Measurements from ENCODE around the gene EEF1AKMT4.

DNA sequence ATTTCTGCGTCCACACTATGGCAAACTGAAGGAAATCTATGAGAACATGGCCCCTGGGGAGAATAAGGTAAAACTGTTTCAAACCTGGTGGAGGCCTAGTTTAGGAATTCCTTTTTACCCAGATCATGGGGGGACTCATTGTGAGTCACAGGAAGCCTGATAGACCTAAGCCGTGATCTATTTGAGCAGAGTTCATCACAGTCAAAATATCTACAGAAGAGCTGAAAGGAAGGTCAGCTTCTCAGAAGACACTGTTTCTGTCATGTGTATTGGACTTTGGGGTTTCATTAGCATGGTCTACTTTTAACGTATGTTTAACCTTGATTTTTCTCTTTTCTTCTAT lies 50.9 kb downstream of the EEF1AKMT4 start:
- no peak for TF ChIP-seq BACH1 (IDR thresholded peaks at IDR 0.05; ENCODE audit: borderline replicate concordance)
- no peak for TF ChIP-seq YY1 (IDR thresholded peaks at IDR 0.05; ENCODE audit: low read depth, low read length)
- TF ChIP-seq NR2C2 (IDR thresholded peaks at IDR 0.05; ENCODE audit: borderline replicate concordance, control insufficient read depth, insufficient read length, low read depth): no peak
- TF ChIP-seq, protein P1, sequence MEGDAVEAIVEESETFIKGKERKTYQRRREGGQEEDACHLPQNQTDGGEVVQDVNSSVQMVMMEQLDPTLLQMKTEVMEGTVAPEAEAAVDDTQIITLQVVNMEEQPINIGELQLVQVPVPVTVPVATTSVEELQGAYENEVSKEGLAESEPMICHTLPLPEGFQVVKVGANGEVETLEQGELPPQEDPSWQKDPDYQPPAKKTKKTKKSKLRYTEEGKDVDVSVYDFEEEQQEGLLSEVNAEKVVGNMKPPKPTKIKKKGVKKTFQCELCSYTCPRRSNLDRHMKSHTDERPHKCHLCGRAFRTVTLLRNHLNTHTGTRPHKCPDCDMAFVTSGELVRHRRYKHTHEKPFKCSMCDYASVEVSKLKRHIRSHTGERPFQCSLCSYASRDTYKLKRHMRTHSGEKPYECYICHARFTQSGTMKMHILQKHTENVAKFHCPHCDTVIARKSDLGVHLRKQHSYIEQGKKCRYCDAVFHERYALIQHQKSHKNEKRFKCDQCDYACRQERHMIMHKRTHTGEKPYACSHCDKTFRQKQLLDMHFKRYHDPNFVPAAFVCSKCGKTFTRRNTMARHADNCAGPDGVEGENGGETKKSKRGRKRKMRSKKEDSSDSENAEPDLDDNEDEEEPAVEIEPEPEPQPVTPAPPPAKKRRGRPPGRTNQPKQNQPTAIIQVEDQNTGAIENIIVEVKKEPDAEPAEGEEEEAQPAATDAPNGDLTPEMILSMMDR (IDR thresholded peaks at IDR 0.05 in 2 of 3, conservative IDR thresholded peaks at IDR 0.05 in 1 of 3; ENCODE audit: control insufficient read depth in 2 of 3, extremely low read depth in 1 of 3, insufficient read depth in 1 of 3, low read depth in 3 of 3, low read length in 3 of 3): no peak
- TF ChIP-seq POLR2A (IDR thresholded peaks at IDR 0.05; ENCODE audit: low read depth, low read length): no peak
- no peak for TF ChIP-seq TCF7 (IDR thresholded peaks at IDR 0.05; ENCODE audit: borderline replicate concordance)
- no peak for TF ChIP-seq EZH2 (IDR thresholded peaks at IDR 0.05; ENCODE audit: borderline replicate concordance, control insufficient read depth, low read depth, low read length)
- TF ChIP-seq, protein P2, sequence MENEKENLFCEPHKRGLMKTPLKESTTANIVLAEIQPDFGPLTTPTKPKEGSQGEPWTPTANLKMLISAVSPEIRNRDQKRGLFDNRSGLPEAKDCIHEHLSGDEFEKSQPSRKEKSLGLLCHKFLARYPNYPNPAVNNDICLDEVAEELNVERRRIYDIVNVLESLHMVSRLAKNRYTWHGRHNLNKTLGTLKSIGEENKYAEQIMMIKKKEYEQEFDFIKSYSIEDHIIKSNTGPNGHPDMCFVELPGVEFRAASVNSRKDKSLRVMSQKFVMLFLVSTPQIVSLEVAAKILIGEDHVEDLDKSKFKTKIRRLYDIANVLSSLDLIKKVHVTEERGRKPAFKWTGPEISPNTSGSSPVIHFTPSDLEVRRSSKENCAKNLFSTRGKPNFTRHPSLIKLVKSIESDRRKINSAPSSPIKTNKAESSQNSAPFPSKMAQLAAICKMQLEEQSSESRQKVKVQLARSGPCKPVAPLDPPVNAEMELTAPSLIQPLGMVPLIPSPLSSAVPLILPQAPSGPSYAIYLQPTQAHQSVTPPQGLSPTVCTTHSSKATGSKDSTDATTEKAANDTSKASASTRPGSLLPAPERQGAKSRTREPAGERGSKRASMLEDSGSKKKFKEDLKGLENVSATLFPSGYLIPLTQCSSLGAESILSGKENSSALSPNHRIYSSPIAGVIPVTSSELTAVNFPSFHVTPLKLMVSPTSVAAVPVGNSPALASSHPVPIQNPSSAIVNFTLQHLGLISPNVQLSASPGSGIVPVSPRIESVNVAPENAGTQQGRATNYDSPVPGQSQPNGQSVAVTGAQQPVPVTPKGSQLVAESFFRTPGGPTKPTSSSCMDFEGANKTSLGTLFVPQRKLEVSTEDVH (IDR thresholded peaks at IDR 0.05; ENCODE audit: low read depth, partially characterized antibody): no peak
- no peak for TF ChIP-seq NR2C1 (IDR thresholded peaks at IDR 0.05)
- TF ChIP-seq POLR2AphosphoS5 (IDR thresholded peaks at IDR 0.05; ENCODE audit: low read length): no peak
